ENCODE measurements around the gene NUDT14. TPM values are rescaled to one million over a fixed set of nuclear protein-coding genes. Genes with fewer than 3 reads are reported as not detected.

The NUDT14 gene
- total RNA-seq, 1 donor from 2014 or later = 15.2 TPM

DNA sequence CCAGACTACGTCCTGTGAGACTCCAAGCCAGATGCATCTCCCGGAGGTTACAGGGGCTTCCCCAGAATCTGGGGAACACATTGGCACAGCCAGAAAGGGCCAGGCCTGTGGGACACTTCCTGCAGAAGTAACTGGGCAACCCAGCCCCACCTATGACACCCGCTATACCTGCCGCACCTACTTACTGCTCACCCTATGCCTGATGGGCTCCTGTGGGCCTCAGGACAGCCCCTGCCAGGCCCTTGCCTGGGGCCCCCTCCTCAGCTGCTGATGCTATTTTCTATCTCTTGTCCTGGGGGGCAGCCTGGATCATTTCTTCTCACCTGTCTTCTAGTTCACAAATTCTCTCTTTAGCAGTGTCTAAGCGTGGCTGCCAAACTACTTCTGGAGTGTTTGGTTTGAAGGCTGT, 41.3 kb downstream of the NUDT14 start:
- no peak for ATAC-seq (ENCODE audit: low read depth)
- ChIA-PET POLR2A (no interaction called here), CTCF (no interaction called here)
- TF ChIP-seq, protein P1, sequence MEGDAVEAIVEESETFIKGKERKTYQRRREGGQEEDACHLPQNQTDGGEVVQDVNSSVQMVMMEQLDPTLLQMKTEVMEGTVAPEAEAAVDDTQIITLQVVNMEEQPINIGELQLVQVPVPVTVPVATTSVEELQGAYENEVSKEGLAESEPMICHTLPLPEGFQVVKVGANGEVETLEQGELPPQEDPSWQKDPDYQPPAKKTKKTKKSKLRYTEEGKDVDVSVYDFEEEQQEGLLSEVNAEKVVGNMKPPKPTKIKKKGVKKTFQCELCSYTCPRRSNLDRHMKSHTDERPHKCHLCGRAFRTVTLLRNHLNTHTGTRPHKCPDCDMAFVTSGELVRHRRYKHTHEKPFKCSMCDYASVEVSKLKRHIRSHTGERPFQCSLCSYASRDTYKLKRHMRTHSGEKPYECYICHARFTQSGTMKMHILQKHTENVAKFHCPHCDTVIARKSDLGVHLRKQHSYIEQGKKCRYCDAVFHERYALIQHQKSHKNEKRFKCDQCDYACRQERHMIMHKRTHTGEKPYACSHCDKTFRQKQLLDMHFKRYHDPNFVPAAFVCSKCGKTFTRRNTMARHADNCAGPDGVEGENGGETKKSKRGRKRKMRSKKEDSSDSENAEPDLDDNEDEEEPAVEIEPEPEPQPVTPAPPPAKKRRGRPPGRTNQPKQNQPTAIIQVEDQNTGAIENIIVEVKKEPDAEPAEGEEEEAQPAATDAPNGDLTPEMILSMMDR (IDR thresholded peaks at IDR 0.05) = no peak
- H3K4me3 Mint-ChIP-seq = no peak overlapping the region
- H3K36me3 Mint-ChIP-seq (ENCODE audit: low read depth) = no peaks in the 10 kb centered on the region
- H3K27me3 Mint-ChIP-seq = peaks cover 1% of the 10 kb centered on the region
- H3K4me1 Mint-ChIP-seq = no peaks in the 10 kb centered on the region
- intact Hi-C loops (cut with micrococcal nuclease) = no loop called here
- no peak for DNase-seq
- peaks cover 5% of the 10 kb centered on the region for H3K9me3 Mint-ChIP-seq
- no peak overlapping the region for H3K27ac Mint-ChIP-seq

DNA sequence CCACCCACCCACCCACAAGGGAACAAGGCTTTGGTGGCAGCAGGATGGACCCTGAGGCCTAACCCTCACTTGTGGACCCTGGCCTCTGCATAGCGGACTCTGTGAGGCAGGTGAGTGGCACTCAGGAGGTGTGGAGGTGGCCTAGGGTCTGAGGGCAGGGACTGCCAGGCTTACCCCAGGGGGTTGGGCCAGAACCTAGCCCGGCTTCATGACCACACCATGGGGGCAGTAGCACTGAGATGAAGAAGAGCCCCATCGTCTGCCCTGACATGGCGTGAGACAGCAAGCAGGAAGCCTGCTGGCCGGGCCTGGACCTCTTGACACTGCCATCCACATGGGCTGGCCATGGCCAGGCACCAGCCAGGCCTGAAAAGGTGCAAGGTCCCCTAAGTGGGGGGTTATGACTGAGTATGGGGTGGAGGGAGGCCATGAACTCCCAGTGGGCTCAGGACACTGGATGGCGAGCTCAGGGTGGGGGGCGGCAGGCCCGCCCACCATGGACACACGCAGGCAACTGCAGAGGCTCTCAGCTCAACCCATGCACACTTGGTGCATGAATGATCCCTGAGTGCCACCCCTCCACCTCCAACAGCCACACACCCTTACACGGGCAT, 41.8 kb downstream of the NUDT14 start:
- Mint-ChIP-seq H3K27me3 (peaks cover 7% of the 10 kb centered on the region), H3K27ac (no peak overlapping the region), H3K9me3 (peaks cover 5% of the 10 kb centered on the region), H3K36me3 (ENCODE audit: low read depth) (no peaks in the 10 kb centered on the region), H3K4me1 (no peaks in the 10 kb centered on the region), H3K4me3 (no peak overlapping the region)
- TF ChIP-seq, protein P1 (IDR thresholded peaks at IDR 0.05) = no peak
- ChIA-PET CTCF (no interaction called here), POLR2A (no interaction called here)
- intact Hi-C loops (cut with micrococcal nuclease) = no loop called here
- ATAC-seq (ENCODE audit: low read depth) = no peak
- no peak for DNase-seq

DNA sequence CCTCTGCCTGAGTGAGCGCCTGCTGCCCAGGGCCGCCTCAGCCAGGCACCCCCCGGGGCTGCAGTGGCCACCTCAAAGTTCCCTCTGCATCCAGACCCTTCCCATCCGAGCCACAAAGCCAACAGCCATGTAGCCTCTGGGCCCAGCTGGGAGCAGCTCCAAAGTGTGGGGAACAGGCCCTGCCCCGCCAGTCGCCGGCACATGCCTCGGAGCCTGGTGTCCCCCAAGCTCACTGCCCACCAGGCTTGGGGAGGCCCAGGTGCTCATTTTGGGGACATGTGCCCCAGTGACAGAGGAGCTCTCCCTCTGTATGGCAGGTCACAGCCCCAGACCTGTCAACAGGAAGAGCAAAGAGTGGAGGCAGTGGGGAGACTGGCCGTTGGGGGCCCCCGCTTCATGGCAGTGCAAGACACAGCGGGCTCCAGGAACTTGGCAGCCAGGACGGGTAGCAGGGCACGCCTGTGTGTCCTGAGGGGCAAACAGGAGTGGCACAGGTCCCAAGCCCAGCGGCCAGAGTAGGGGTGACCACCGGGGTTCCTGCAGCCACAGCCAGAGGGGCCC, 42.5 kb downstream of the NUDT14 start:
- DNase-seq (no peak), ATAC-seq (ENCODE audit: low read depth) (no peak)
- Mint-ChIP-seq H3K27ac (no peak overlapping the region), H3K4me3 (no peak overlapping the region), H3K9me3 (peaks cover 5% of the 10 kb centered on the region), H3K36me3 (ENCODE audit: low read depth) (no peaks in the 10 kb centered on the region), H3K27me3 (peaks cover 7% of the 10 kb centered on the region), H3K4me1 (no peaks in the 10 kb centered on the region)
- intact Hi-C loops (cut with micrococcal nuclease) = no loop called here
- ChIA-PET POLR2A (no interaction called here), CTCF (no interaction called here)
- TF ChIP-seq, protein P1 (IDR thresholded peaks at IDR 0.05) = no peak

DNA sequence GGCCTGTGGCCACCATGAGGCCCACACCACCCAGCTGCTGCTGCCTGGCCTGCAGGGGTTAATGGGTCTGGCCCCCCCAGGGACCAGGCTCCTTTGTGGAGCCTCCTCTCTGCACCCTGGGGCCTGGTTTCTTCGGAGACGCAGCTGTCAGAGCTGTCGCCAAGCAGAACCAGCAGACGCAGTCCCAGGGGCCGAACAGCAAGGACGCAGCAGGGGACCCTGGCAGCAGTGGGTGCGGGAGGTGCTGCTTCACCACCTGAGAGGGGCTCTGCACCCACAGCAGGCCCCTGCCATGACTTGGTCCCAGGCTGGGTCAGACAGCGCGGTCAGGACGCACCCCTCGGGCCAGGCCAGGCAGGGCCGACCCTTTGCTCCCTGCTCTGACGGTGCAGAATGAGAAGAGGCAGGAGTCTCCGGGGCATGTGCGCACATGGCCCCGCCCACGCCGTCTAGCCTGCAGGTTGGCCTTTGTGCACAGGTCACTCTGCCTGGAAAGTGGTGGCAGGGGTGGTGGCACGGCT, 43.0 kb downstream of the NUDT14 start:
- Mint-ChIP-seq H3K4me3 (no peak overlapping the region), H3K36me3 (ENCODE audit: low read depth) (no peaks in the 10 kb centered on the region), H3K27ac (no peak overlapping the region), H3K27me3 (peaks cover 7% of the 10 kb centered on the region), H3K4me1 (no peaks in the 10 kb centered on the region), H3K9me3 (peaks cover 5% of the 10 kb centered on the region)
- TF ChIP-seq, protein P1 (IDR thresholded peaks at IDR 0.05) = no peak
- CTCF ChIA-PET = no interaction called here
- ATAC-seq (ENCODE audit: low read depth) (no peak), DNase-seq (no peak)
- POLR2A ChIA-PET = no interaction called here
- intact Hi-C loops (cut with micrococcal nuclease) = no loop called here

DNA sequence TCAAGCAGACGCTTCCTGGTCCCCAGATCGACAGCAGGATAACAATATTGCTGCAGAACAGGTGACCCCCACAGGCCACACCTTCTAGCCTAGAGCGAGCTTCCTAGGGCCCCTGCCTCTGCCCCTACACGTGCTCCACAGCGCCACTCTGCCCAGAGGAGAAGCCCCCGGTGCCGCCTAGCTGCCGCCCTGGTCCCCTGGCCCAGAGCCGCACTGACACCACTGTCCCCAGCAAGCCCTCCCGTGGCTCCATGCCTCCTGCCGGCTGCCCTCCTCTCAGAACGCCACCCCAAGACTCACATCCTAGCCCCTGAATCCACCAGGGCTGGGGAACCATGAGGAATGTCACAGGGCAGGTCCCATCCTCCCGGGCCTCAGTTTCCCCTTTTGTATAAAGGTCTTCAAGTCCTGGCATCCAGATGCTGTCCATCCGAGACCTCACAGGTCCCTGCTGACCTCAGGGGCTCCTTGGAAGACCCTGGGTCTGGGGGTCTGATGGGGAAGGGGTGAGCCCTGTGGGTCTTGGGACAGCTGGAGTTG, 43.6 kb downstream of the NUDT14 start:
- ChIA-PET CTCF (no interaction called here), POLR2A (no interaction called here)
- H3K27ac Mint-ChIP-seq = no peak overlapping the region
- intact Hi-C loops (cut with micrococcal nuclease) = no loop called here
- DNase-seq = no peak
- TF ChIP-seq, protein P1 (IDR thresholded peaks at IDR 0.05) = no peak
- H3K4me1 Mint-ChIP-seq = no peaks in the 10 kb centered on the region
- no peaks in the 10 kb centered on the region for H3K36me3 Mint-ChIP-seq (ENCODE audit: low read depth)
- no peak for ATAC-seq (ENCODE audit: low read depth)
- H3K4me3 Mint-ChIP-seq = no peak overlapping the region
- H3K27me3 Mint-ChIP-seq = peaks cover 7% of the 10 kb centered on the region
- peaks cover 8% of the 10 kb centered on the region for H3K9me3 Mint-ChIP-seq
